Measurements from ENCODE around the gene CTDP1. TPM values are rescaled to one million over a fixed set of nuclear protein-coding genes. Genes with fewer than 3 reads are reported as not detected.

Gene CTDP1
- total RNA-seq, 1 experiment from 2014 or later: 24.9 TPM

DNA sequence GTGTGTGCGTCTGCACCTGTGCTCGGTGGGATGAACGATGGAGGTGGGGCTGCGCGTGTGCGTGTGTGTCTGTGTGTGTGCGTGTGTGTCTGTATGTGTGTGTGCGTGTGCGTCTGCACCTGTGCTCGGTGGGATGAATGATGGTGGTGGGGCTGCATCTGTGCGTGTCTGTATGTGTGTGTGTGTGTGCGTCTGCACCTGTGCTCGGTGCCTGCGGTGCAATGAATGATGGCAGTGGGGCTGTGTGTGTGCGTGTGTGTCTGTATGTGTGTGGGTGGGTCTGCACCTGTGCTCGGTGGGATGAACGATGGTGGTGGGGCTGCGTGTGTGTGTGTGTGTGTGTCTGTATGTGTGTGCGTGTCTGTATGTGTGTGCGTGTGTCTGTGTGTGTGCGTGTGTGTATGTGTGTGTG lies 48.5 kb upstream of the CTDP1 start:
- DNase-seq (ENCODE audit: low read depth, low spot score) (no peak), ATAC-seq (no peak)
- Histone ChIP-seq H3K9ac (ENCODE audit: low read length) (no peak overlapping the region), H2AFZ (ENCODE audit: low read depth, low read length, poor library complexity, severe bottlenecking) (no peak overlapping the region), H3K79me2 (ENCODE audit: insufficient read depth, low read length) (no peaks in the 10 kb centered on the region), H3K4me1 (ENCODE audit: control insufficient read depth in 1 of 2, insufficient read depth in 2 of 2, low read length in 2 of 2) (no peaks in the 10 kb centered on the region), H4K20me1 (ENCODE audit: insufficient read depth) (no peaks in the 10 kb centered on the region), H3K36me3 (ENCODE audit: control insufficient read depth in 1 of 2, insufficient read depth in 2 of 2, low read length in 2 of 2) (no peaks in the 10 kb centered on the region), H3K27me3 (ENCODE audit: insufficient read depth, low read length) (peaks cover 5% of the 10 kb centered on the region; the same call in 1 of the 2 replicates), H3K9me3 (ENCODE audit: control insufficient read depth in 1 of 2, insufficient read depth in 1 of 2, low read depth in 1 of 2, low read length in 2 of 2) (no peaks in the 10 kb centered on the region; a peak in 1 of 4 replicates), H3K9me2 (ENCODE audit: insufficient read depth) (no peaks in the 10 kb centered on the region), H3K4me3 (replicated peaks in 1 of 2; ENCODE audit: low read depth in 1 of 2, low read length in 2 of 2) (no peak overlapping the region), H3K4me2 (ENCODE audit: low read length) (no peak overlapping the region), H3K27ac (ENCODE audit: low read depth, low read length) (no peak overlapping the region)
- no peak for TF ChIP-seq FOSL1 (IDR thresholded peaks at IDR 0.05; ENCODE audit: low read depth)
- no peak for TF ChIP-seq CTCF (IDR thresholded peaks at IDR 0.05 in 2 of 3, conservative IDR thresholded peaks at IDR 0.05 in 1 of 3; ENCODE audit: borderline replicate concordance in 1 of 3, insufficient read depth in 1 of 3, low read depth in 2 of 3, low read length in 2 of 3)
- TF ChIP-seq, protein P1, sequence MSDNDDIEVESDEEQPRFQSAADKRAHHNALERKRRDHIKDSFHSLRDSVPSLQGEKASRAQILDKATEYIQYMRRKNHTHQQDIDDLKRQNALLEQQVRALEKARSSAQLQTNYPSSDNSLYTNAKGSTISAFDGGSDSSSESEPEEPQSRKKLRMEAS (IDR thresholded peaks at IDR 0.05): no peak
- RAD21 ChIA-PET (ENCODE audit: low non-redundant PET in 1 of 2, low total read pairs in 2 of 2, uncharacterized antibody in 2 of 2, unreplicated experiment in 2 of 2): no interaction called here
- intact Hi-C loops (cut with micrococcal nuclease): no loop called here
- POLR2A ChIA-PET: no interaction called here
- no TSS peak for BruUV-seq (replicated peaks)
- CTCF ChIA-PET: no interaction called here

DNA sequence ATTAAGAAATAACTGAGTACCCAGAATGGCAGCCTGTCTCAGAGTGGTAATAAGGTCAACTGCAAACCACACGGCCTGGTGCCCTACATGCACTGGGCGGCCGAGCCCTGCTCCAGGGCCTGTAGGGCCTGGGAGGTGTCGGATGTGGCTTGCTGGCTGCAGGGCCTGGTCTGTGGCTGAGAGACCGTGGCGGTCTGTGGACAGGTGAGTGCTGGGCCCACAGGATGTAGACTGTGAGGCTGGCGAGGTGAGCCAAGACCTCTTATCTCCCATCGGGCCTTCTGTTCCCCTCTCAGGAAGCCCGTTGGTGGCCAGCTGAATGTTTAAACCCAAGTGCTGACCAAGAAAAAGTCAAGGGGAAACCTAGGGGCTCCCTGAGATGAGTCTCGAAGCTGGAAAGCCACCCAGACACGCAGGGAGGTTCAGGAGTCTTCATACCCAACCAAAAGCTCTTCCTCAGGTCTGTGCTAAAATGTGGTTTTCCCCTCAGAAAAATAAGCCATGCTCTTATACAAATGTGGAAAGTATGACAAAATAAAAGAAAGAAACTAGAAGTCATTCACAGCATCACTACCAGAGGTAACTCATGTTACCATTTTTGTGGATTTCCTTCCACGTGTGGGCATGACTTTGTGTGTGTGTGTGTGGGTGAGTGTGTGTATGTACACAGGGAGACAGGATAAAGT lies 47.7 kb upstream of the CTDP1 start:
- CTCF ChIA-PET: no interaction called here
- no peak overlapping the region for H3K9ac ChIP-seq (ENCODE audit: low read length)
- H3K4me3 ChIP-seq (replicated peaks in 1 of 2; ENCODE audit: low read depth in 1 of 2, low read length in 2 of 2): no peak overlapping the region
- no peaks in the 10 kb centered on the region; a peak in 1 of 4 replicates for H3K9me3 ChIP-seq (ENCODE audit: control insufficient read depth in 1 of 2, insufficient read depth in 1 of 2, low read depth in 1 of 2, low read length in 2 of 2)
- no peak overlapping the region for H3K4me2 ChIP-seq (ENCODE audit: low read length)
- no peak overlapping the region for H3K27ac ChIP-seq (ENCODE audit: low read depth, low read length)
- no peaks in the 10 kb centered on the region for H3K9me2 ChIP-seq (ENCODE audit: insufficient read depth)
- intact Hi-C loops (cut with micrococcal nuclease): no loop called here
- no peak for DNase-seq (ENCODE audit: low read depth, low spot score)
- no peak for ATAC-seq
- BruUV-seq (replicated peaks): no TSS peak
- no peaks in the 10 kb centered on the region for H3K79me2 ChIP-seq (ENCODE audit: insufficient read depth, low read length)
- H3K27me3 ChIP-seq (ENCODE audit: insufficient read depth, low read length): peaks cover 5% of the 10 kb centered on the region; the same call in 1 of the 2 replicates
- H3K36me3 ChIP-seq (ENCODE audit: control insufficient read depth in 1 of 2, insufficient read depth in 2 of 2, low read length in 2 of 2): no peaks in the 10 kb centered on the region
- H2AFZ ChIP-seq (ENCODE audit: low read depth, low read length, poor library complexity, severe bottlenecking): no peak overlapping the region
- no peaks in the 10 kb centered on the region for H3K4me1 ChIP-seq (ENCODE audit: control insufficient read depth in 1 of 2, insufficient read depth in 2 of 2, low read length in 2 of 2)
- POLR2A ChIA-PET: no interaction called here
- TF ChIP-seq EGR1 (IDR thresholded peaks at IDR 0.05; ENCODE audit: low read depth): no peak
- RAD21 ChIA-PET (ENCODE audit: low non-redundant PET in 1 of 2, low total read pairs in 2 of 2, uncharacterized antibody in 2 of 2, unreplicated experiment in 2 of 2): no interaction called here
- H4K20me1 ChIP-seq (ENCODE audit: insufficient read depth): no peaks in the 10 kb centered on the region
